ENCODE data around the gene TBX2. TPM values are rescaled to one million over a fixed set of nuclear protein-coding genes. Genes with fewer than 3 reads are reported as not detected.

TBX2 gene
- total RNA-seq, 4 donors from 2014 or later = 19.0 to 33.6 (median 22.8) TPM

GRCh38 chr17:61380836-61381525 is 18.7 kb upstream of the TBX2 start:
- TF ChIP-seq CTCF (IDR thresholded peaks at IDR 0.05) (no peak), EP300 (IDR thresholded peaks at IDR 0.05) (no peak), POLR2AphosphoS5 (IDR thresholded peaks at IDR 0.05) (no peak), POLR2A (IDR thresholded peaks at IDR 0.05) (no peak)
- ATAC-seq = no peak
- WGBS, 2 donors (ENCODE audit: low coverage in 1 of 2) = 69 to 73% methylated on average over 3 to 5 of the region's 18 CpGs
- no peak overlapping the region for H3K4me3 ChIP-seq
- H3K27me3 ChIP-seq = no peaks in the 10 kb centered on the region
- no peaks in the 10 kb centered on the region for H3K9me3 ChIP-seq
- no peak overlapping the region for H3K27ac ChIP-seq
- H3K36me3 ChIP-seq = no peaks in the 10 kb centered on the region
- no peaks in the 10 kb centered on the region for H3K4me1 ChIP-seq

GRCh38 chr17:61381537-61381936 is 18.1 kb upstream of the TBX2 start:
- Histone ChIP-seq H3K27me3 (no peaks in the 10 kb centered on the region), H3K9me3 (no peaks in the 10 kb centered on the region), H3K4me1 (no peaks in the 10 kb centered on the region), H3K4me3 (no peak overlapping the region), H3K36me3 (no peaks in the 10 kb centered on the region), H3K27ac (no peak overlapping the region)
- no peak for ATAC-seq
- TF ChIP-seq POLR2AphosphoS5 (IDR thresholded peaks at IDR 0.05) = no peak
- no peak for TF ChIP-seq POLR2A (IDR thresholded peaks at IDR 0.05)
- TF ChIP-seq CTCF (IDR thresholded peaks at IDR 0.05) = no peak
- no peak for TF ChIP-seq EP300 (IDR thresholded peaks at IDR 0.05)
- WGBS, 2 donors (ENCODE audit: low coverage in 1 of 2) = 95 to 100% methylated on average over 2 to 3 of the region's 5 CpGs

DNA sequence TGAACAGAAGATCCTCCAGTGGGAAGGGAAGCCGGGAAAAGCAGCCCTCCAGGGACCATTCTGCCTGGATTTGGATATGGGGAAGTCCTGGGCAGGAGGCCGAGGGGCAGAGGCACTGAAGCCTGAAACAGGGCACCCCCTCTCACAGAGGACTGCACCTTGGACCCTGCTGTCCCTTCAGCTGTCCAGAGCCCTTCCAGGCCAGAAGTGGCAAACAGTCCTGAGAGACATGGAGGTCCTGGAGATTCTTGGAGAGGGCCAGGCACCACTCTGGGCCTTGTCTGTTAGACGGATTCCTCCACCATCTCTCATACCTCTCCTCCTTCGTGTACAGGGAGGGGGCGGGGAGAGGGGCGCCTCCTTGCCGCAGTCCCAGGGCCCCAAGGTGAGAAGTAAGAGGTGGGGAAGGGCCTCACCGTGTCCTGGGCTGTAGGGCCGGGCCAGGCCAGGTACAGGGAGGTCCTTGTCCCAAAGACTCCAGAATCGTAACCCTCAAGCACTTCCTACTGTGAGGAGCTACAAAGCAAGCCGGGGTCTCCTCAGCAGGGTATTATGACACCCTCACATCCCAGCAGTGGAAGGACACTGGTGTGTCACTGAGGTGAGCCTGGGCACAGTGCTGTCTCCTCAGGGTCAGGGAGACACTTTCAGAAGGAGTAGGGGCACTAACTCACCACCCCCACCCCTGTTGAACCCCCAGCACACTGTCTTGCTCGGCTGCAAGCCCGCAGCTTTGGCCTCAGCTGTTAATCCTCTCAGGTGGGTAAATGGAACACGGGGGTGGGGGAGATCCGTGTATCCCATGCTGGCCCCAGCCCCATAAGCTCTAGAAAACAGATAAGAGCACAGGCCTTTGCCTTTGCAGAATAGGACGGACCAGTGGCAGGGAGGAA is 16.6 kb upstream of the TBX2 start:
- WGBS, 2 donors (ENCODE audit: low coverage in 1 of 2) = 90 to 100% methylated on average over 1 to 2 of the region's 16 CpGs
- no peaks in the 10 kb centered on the region for H3K9me3 ChIP-seq
- ATAC-seq = no peak
- H3K27me3 ChIP-seq = no peaks in the 10 kb centered on the region
- H3K4me1 ChIP-seq = no peaks in the 10 kb centered on the region
- no peak overlapping the region for H3K4me3 ChIP-seq
- no peak for TF ChIP-seq EP300 (IDR thresholded peaks at IDR 0.05)
- no peak for TF ChIP-seq POLR2AphosphoS5 (IDR thresholded peaks at IDR 0.05)
- TF ChIP-seq POLR2A (IDR thresholded peaks at IDR 0.05) = no peak
- no peak for TF ChIP-seq CTCF (IDR thresholded peaks at IDR 0.05)
- no peak overlapping the region for H3K27ac ChIP-seq
- no peaks in the 10 kb centered on the region for H3K36me3 ChIP-seq

DNA sequence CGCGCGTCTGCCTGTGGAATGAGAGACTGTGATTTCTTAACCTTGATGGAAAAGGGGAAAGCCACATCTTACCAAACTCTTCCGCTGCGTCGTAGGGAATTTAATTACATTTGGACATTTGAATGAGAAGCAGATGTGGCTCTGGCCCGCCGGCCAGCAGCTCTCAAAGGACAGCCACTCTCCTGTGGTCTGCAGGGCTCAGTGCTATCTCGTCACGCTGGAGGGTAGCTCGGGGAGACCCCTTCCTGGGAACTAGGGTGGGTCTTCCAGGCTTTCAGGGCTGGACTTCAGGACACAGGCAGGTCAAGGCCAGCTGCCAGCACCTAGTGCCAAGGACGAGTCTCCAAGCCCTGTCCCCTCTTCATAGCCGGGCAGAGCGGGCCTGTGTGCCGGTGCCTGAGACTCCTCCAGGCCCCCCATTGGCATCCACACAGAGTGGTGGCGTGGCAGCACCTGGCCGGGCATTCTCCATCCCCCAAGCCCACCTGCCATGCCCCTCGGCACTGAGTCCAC is 15.9 kb upstream of the TBX2 start:
- Histone ChIP-seq H3K27ac (no peak overlapping the region), H3K4me1 (no peaks in the 10 kb centered on the region), H3K4me3 (no peak overlapping the region), H3K27me3 (no peaks in the 10 kb centered on the region), H3K9me3 (no peaks in the 10 kb centered on the region), H3K36me3 (no peaks in the 10 kb centered on the region)
- 90 to 97% methylated on average over 2 to 6 of the region's 18 CpGs for WGBS, 2 donors (ENCODE audit: low coverage in 1 of 2)
- TF ChIP-seq POLR2AphosphoS5 (IDR thresholded peaks at IDR 0.05) (no peak), POLR2A (IDR thresholded peaks at IDR 0.05) (no peak), CTCF (IDR thresholded peaks at IDR 0.05) (no peak), EP300 (IDR thresholded peaks at IDR 0.05) (no peak)
- no peak for ATAC-seq
